HepG2 (cell line): ENCODE measurements around the gene ALKBH2. TPM values are rescaled to one million over a fixed set of nuclear protein-coding genes. Genes with fewer than 3 reads are reported as not detected.

Source experiments
- ARNT2 ChIP-seq: sonication (generic); formaldehyde crosslinking; IDR thresholded peaks from 2 replicates; pipeline ENCODE4 v1.8.0; 2022; ENCODE audit warnings: mild to moderate bottlenecking, low read depth, missing genetic modification reagents, moderate library complexity
- ARNTL ChIP-seq: sonication (generic); formaldehyde crosslinking; IDR thresholded peaks from 2 replicates; pipeline ENCODE4 v1.4.0; 2020; ENCODE audit warnings: mild to moderate bottlenecking, missing genetic modification reagents
- ESRRA ChIP-seq: sonication (generic); formaldehyde crosslinking; IDR thresholded peaks from 2 replicates; pipeline ENCODE4 v1.5.1; 2020; ENCODE audit warnings: mild to moderate bottlenecking, low read depth, missing genetic modification reagents
- HMGA1 ChIP-seq: sonication (generic); formaldehyde crosslinking; conservative IDR thresholded peaks from 2 replicates; pipeline ENCODE4 v1.4.0; 2020; ENCODE audit warnings: missing genetic modification reagents
- HNRNPLL ChIP-seq: fragments of 200-400 bp; formaldehyde crosslinking; IDR thresholded peaks from 2 replicates; pipeline ENCODE4 v1.6.1; 2017; ENCODE audit warnings: mild to moderate bottlenecking, low read depth, low read length; ENCODE audit not compliant: poor library complexity, severe bottlenecking
- KLF15 ChIP-seq: sonication (generic); formaldehyde crosslinking; IDR thresholded peaks from 2 replicates; pipeline ENCODE4 v1.8.1; 2023; ENCODE audit warnings: borderline replicate concordance, mild to moderate bottlenecking, inconsistent platforms, missing genetic modification reagents, mixed read lengths
- MBD4 ChIP-seq: IDR thresholded peaks from 2 replicates; pipeline ENCODE4 v1.6.1; 2012; ENCODE audit warnings: low read length, inconsistent platforms, borderline replicate concordance
- MXD4 ChIP-seq: IDR thresholded peaks from 2 replicates; pipeline ENCODE4 v1.6.1; 2016; ENCODE audit warnings: mild to moderate bottlenecking, missing biosample characterization, missing genetic modification reagents
- NFKBIZ ChIP-seq: IDR thresholded peaks from 2 replicates; pipeline ENCODE4 v1.6.1; 2018; ENCODE audit warnings: missing genetic modification reagents, missing compliant biosample characterization
- PLRG1 ChIP-seq: fragments of 450-650 bp; conservative IDR thresholded peaks from 2 replicates; pipeline ENCODE4 v1.6.1; 2016
- SMAD9 ChIP-seq: sonication (generic); formaldehyde crosslinking; IDR thresholded peaks from 2 replicates; pipeline ENCODE4 v1.5.1; 2020; ENCODE audit warnings: mild to moderate bottlenecking, missing genetic modification reagents
- SOX6 ChIP-seq, 2 experiments: fragments of 450-650 bp in 1 of 2; sonication (generic) in 1 of 2; formaldehyde crosslinking in 1 of 2; IDR thresholded peaks; 2 replicates each; pipeline versions ENCODE4 v1.4.0 to v1.6.1; 2017 to 2020; ENCODE audit warnings: antibody characterized with exemption in 1 of 2, mild to moderate bottlenecking in 1 of 2, missing genetic modification reagents in 1 of 2
- TEAD2 ChIP-seq: sonication (generic); formaldehyde crosslinking; IDR thresholded peaks from 2 replicates; pipeline ENCODE4 v1.9.0; 2021; ENCODE audit warnings: missing genetic modification reagents
- ZFP41 ChIP-seq: sonication (generic); formaldehyde crosslinking; IDR thresholded peaks from 2 replicates; pipeline ENCODE4 v1.4.0; 2020; ENCODE audit warnings: mild to moderate bottlenecking, missing genetic modification reagents, borderline replicate concordance
- ZNF230 ChIP-seq: sonication (generic); formaldehyde crosslinking; IDR thresholded peaks from 2 replicates; pipeline ENCODE4 v1.4.0; 2020; ENCODE audit warnings: mild to moderate bottlenecking, missing genetic modification reagents
- ZNF33A ChIP-seq: sonication (generic); formaldehyde crosslinking; IDR thresholded peaks from 2 replicates; pipeline ENCODE4 v1.5.1; 2020; ENCODE audit warnings: missing genetic modification reagents, mild to moderate bottlenecking, moderate library complexity, borderline replicate concordance
- ZNF570 ChIP-seq: sonication (generic); formaldehyde crosslinking; IDR thresholded peaks from 2 replicates; pipeline ENCODE4 v1.4.0; 2020; ENCODE audit warnings: mild to moderate bottlenecking, missing genetic modification reagents, borderline replicate concordance
- ZNF619 ChIP-seq: sonication (generic); formaldehyde crosslinking; IDR thresholded peaks from 2 replicates; pipeline ENCODE4 v1.4.0; 2020; ENCODE audit warnings: mild to moderate bottlenecking, missing genetic modification reagents
- ZNF776 ChIP-seq: sonication (generic); formaldehyde crosslinking; IDR thresholded peaks from 2 replicates; pipeline ENCODE4 v1.4.0; 2020; ENCODE audit warnings: mild to moderate bottlenecking, missing genetic modification reagents
- polyA plus RNA-seq, 8 experiments: library from polyadenylated mRNA; depleted of rRNA in 3 of 8; stranded (reverse) in 7 of 8; unstranded in 1 of 8; fragments of >200 nt; fragmentation: Illumina TruSeq in 4 of 8; extraction: Trizol in 4 of 8; gene quantifications; 2 replicates each; pipeline versions ENCODE4 v1.2.1 to v1.2.3, GENCODE V29; 2011 to 2016; ENCODE audit warnings: low read depth in 4 of 8, missing spikeins in 1 of 8, mixed read lengths in 1 of 8; ENCODE audit not compliant: insufficient read depth in 1 of 8
- total RNA-seq, 5 experiments: library from RNA; depleted of rRNA; stranded (reverse); fragments of >200 nt; fragmentation: Illumina TruSeq; extraction: Trizol; gene quantifications; 2 replicates each; pipeline ENCODE4 v1.2.3, GENCODE V29; 2016; ENCODE audit warnings: low read depth in 1 of 5
- TF ChIP-seq, protein P1 (sequence below): sonication (generic); formaldehyde crosslinking; IDR thresholded peaks from 2 replicates; pipeline ENCODE4 v1.5.0; 2020; ENCODE audit warnings: missing genetic modification reagents
- TF ChIP-seq, protein P2 (sequence below): sonication (generic); formaldehyde crosslinking; IDR thresholded peaks from 2 replicates; pipeline ENCODE4 v1.9.0; 2021; ENCODE audit warnings: missing genetic modification reagents, borderline replicate concordance
- TF ChIP-seq, protein P3 (sequence below): sonication (generic); formaldehyde crosslinking; IDR thresholded peaks from 2 replicates; pipeline ENCODE4 v1.4.0; 2020; ENCODE audit warnings: mild to moderate bottlenecking, missing genetic modification reagents, borderline replicate concordance
- TF ChIP-seq, protein P4 (sequence below): sonication (generic); formaldehyde crosslinking; IDR thresholded peaks from 2 replicates; pipeline ENCODE4 v1.4.0; 2020; ENCODE audit warnings: mild to moderate bottlenecking, missing genetic modification reagents

ALKBH2 gene
- total and polyA plus RNA-seq, 2 of the 13 experiments (the other 11 are each of a cell fraction or from before 2014, with no cell fraction given): 21.0 to 40.5 TPM

DNA sequence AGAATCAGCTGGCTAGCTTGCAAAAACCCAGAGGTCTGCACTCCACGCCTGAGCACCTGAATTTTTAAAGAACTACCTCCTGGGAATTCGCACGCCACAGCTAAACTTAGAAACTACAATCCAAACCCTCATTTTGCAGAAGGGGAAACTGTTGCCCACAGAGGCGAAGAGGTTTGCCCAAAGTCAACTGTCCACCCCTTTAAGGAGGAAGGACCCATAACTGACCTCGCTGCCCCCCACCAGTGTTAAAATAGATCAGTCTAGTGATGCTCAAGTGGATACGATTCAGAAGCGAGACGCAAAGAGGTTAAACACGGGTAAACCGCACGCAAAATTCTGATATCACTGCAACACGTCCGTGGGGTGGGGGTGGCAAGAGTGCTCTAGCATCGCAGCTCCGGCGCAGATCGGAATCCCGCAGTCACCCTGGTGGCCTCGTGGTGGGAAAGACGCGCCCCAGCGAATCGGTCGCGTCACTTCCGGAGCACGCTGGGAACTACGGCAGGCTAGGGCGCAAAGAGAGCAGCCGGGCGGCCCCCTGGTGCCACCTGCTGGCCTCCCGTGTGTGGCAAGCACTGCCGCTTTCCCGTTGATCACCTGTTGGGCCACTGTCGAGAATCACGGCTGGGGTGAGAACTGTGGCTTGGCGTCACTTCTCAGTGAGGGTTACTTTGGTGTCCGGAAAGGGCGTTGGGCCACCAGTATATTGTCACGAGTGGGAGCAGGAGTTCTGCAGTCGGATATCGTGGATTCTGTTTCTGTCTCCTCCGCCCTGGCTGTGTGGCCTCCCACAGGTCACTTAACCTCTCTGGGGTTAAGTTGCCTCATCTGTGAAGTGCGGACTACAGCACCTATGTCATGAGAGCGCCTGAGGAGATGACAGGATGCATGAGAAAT lies at the start of gene ALKBH2 (continued):
- TF ChIP-seq, protein P1, sequence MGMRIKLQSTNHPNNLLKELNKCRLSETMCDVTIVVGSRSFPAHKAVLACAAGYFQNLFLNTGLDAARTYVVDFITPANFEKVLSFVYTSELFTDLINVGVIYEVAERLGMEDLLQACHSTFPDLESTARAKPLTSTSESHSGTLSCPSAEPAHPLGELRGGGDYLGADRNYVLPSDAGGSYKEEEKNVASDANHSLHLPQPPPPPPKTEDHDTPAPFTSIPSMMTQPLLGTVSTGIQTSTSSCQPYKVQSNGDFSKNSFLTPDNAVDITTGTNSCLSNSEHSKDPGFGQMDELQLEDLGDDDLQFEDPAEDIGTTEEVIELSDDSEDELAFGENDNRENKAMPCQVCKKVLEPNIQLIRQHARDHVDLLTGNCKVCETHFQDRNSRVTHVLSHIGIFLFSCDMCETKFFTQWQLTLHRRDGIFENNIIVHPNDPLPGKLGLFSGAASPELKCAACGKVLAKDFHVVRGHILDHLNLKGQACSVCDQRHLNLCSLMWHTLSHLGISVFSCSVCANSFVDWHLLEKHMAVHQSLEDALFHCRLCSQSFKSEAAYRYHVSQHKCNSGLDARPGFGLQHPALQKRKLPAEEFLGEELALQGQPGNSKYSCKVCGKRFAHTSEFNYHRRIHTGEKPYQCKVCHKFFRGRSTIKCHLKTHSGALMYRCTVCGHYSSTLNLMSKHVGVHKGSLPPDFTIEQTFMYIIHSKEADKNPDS (CRISPR knock-in tag): no peak; the same call in 1 of the 2 replicates
- TF ChIP-seq, protein P2, sequence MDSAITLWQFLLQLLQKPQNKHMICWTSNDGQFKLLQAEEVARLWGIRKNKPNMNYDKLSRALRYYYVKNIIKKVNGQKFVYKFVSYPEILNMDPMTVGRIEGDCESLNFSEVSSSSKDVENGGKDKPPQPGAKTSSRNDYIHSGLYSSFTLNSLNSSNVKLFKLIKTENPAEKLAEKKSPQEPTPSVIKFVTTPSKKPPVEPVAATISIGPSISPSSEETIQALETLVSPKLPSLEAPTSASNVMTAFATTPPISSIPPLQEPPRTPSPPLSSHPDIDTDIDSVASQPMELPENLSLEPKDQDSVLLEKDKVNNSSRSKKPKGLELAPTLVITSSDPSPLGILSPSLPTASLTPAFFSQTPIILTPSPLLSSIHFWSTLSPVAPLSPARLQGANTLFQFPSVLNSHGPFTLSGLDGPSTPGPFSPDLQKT: no peak
- TF ChIP-seq ARNTL: peak; percentile 88
- TF ChIP-seq ZFP41 (CRISPR knock-in tag): peak; percentile 95
- peak; percentile 98 for TF ChIP-seq ARNT2 (CRISPR knock-in tag)
- TF ChIP-seq ZNF776 (CRISPR knock-in tag): peak; percentile 96
- TF ChIP-seq, protein P3, sequence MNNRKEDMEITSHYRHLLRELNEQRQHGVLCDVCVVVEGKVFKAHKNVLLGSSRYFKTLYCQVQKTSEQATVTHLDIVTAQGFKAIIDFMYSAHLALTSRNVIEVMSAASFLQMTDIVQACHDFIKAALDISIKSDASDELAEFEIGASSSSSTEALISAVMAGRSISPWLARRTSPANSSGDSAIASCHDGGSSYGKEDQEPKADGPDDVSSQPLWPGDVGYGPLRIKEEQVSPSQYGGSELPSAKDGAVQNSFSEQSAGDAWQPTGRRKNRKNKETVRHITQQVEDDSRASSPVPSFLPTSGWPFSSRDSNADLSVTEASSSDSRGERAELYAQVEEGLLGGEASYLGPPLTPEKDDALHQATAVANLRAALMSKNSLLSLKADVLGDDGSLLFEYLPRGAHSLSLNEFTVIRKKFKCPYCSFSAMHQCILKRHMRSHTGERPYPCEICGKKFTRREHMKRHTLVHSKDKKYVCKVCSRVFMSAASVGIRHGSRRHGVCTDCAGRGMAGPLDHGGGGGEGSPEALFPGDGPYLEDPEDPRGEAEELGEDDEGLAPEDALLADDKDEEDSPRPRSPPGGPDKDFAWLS: no peak
- TF ChIP-seq NFKBIZ (CRISPR knock-in tag): peak; percentile 91
- no peak for TF ChIP-seq HMGA1 (CRISPR knock-in tag)
- peak; percentile 95 for TF ChIP-seq ZNF619 (CRISPR knock-in tag)
- peak; percentile 93 for TF ChIP-seq SMAD9 (CRISPR knock-in tag)
- no peak for TF ChIP-seq MBD4
- TF ChIP-seq PLRG1: no peak
- TF ChIP-seq TEAD2 (CRISPR knock-in tag): peak; percentile 86; the same call in 1 of the 2 replicates
- no peak for TF ChIP-seq ZNF33A (CRISPR knock-in tag)
- TF ChIP-seq KLF15 (CRISPR knock-in tag): peak; percentile 94
- no peak; the same call in 1 of the 2 replicates for TF ChIP-seq ZNF570 (CRISPR knock-in tag)
- peak; percentile 86 for TF ChIP-seq ESRRA (CRISPR knock-in tag)
- TF ChIP-seq, protein P4, sequence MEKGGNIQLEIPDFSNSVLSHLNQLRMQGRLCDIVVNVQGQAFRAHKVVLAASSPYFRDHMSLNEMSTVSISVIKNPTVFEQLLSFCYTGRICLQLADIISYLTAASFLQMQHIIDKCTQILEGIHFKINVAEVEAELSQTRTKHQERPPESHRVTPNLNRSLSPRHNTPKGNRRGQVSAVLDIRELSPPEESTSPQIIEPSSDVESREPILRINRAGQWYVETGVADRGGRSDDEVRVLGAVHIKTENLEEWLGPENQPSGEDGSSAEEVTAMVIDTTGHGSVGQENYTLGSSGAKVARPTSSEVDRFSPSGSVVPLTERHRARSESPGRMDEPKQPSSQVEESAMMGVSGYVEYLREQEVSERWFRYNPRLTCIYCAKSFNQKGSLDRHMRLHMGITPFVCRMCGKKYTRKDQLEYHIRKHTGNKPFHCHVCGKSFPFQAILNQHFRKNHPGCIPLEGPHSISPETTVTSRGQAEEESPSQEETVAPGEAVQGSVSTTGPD (CRISPR knock-in tag): no peak
- TF ChIP-seq ZNF230 (CRISPR knock-in tag): peak; percentile 95
- peak; percentile 98 for TF ChIP-seq MXD4
- no peak for TF ChIP-seq SOX6 (IDR thresholded peaks at IDR 0.05)
- TF ChIP-seq SOX6 (CRISPR knock-in tag; IDR thresholded peaks at IDR 0.05): peak; percentile 82
- TF ChIP-seq HNRNPLL: peak; percentile 95
